GM19240 (cell line): Measurements from ENCODE around the gene CTNND2.

Experiments
- DNase-seq: peaks from one replicate; pipeline ENCODE4 v3.0.0; 2011; ENCODE audit warnings: low spot score; ENCODE audit not compliant: insufficient read length

Gene CTNND2

GRCh38 chr5:11266331-11266730 is 637.9 kb downstream of the CTNND2 start:
- no peak for DNase-seq

- no peak for DNase-seq
Observed at GRCh38 chr5:11261241-11261640, 643.0 kb downstream of the CTNND2 start.

GRCh38 chr5:11258001-11258400 is 646.2 kb downstream of the CTNND2 start:
- no peak for DNase-seq

DNA sequence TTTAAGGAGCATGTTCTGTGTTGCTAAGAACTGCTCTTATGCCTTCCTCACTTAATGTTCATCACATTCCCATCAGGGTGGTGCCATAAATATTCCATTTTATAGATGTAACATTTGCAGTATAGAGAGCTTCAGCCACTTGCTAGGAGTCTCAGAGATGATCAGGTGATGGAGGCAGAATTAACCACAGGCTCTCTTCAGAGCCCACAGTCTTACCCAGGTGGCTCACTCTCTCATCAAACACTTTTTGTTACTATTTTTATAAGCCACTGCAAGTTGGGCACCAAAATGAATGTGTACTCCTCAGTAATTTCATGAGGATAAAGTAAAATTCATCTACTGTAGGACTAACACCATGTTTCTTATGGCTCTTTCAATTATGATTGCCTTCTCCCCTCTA is 651.7 kb downstream of the CTNND2 start:
- no peak for DNase-seq

DNA sequence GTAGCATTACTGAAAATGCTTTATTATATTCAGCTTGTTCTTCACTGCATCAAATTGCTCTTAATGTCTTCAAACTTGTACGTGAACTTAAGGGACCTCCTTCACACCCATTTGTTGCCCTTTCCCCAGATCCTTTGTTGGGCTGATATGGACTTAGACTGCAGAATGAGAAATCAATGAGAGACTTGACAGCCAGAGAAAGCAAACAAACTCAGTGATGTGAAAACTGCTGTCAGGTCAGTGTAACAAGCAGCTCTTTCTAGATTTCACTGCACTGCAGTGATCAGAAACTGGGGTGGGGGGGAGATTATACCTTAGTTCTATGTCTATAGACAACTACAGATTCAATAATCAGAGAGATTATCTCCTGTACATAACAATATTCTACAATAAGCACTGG is 652.2 kb downstream of the CTNND2 start:
- no peak for DNase-seq

DNA sequence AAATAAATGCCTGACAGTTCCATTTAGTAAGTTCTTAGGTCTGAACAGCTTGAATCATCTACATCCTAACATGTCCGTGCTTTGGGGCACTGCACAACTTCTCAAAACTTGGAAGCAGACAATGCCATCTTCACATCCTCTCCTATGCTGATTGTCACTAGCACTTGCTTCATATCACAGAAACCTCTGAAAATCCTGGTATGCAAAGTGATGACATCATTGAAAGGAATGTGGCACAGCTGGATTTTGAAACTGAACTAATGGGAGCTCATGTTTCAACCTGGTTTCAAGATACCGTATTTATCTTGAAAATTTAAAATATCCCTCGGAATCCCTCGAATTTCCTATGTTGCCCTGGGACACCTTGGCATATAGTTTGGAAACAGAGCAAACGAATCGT is 653.0 kb downstream of the CTNND2 start:
- no peak for DNase-seq

- no peak for DNase-seq
Observed at GRCh38 chr5:11248966-11249365, 655.3 kb downstream of the CTNND2 start.

GRCh38 chr5:11247224-11247623 is 657.0 kb downstream of the CTNND2 start:
- DNase-seq, result no peak

DNA sequence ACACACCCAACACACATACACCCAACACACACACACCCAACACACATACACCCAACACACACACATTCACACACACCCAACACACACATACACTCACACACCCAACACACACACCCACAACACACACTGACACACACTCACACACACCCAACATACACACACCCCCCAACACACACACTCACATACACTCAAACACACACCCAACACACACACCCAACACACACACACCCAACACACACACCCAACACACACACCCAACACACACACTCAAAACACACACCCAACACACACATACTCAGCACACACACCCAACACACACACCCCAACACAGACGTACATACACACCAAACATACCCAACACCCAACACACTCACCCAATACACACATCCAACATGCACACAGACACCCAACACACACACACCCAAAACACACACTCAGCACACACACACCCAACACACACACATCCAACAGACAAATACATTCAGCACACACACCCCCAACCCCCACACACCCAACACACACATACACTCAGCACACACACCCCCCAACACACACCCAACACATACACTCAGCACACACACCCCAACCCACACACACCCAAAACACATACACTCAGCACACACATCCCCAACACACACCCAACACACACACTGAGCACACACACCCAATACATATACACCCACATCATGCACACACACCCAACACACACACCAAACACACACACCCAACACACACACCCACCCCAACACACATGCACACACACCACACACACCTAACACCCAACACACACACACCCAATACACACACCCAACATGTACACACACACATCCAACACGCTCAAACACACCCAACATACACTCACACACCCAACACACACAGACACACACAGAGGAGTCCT is 663.7 kb downstream of the CTNND2 start:
- no peak for DNase-seq

- DNase-seq, result no peak
Observed at GRCh38 chr5:11239261-11240015, 664.8 kb downstream of the CTNND2 start.

DNA sequence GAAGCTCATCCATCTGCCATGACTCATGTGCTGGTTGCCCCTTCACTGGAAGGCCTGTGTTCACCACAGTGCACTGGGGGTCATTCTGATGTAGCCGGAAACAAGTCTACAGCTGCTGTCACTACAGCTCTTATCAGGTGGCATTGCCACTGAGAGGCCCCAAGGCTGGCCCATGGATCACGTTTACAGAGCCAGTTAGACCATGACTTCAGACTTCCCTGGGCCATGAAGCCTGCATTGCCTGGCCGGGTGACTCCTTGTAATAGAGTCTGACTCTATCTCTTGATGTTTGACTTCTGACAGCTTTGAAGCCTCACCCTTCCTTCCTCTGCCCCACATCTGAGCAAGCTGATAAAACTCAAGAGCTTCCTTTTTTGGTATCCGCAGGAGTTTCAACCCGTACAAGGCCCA is 669.7 kb downstream of the CTNND2 start:
- no peak for DNase-seq

- no peak for DNase-seq
Observed at GRCh38 chr5:11230890-11231289, 673.4 kb downstream of the CTNND2 start.

- DNase-seq, result no peak
Observed at GRCh38 chr5:11227064-11227463, 677.2 kb downstream of the CTNND2 start.

- DNase-seq, result no peak
Observed at GRCh38 chr5:11224436-11225187, 679.6 kb downstream of the CTNND2 start.

DNA sequence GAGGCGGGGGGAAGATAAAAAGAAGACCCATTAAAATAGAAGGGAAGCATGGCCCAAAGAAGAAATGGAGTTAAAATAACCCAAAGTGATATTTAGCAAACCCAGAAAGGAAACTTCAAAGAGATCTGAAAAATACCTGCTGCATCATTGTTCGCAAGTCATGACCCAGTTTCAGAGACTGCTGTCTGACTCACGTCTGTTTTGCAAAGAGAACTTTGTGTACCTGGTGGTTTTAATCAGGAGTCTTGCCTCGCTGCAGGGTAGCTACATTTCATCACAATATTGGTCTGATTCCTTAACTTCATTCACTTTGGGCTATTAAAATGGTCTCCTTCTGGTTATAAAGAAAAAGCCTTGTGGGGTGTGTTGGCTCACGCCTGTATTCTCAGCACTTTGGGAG is 682.1 kb downstream of the CTNND2 start:
- DNase-seq, result no peak

DNA sequence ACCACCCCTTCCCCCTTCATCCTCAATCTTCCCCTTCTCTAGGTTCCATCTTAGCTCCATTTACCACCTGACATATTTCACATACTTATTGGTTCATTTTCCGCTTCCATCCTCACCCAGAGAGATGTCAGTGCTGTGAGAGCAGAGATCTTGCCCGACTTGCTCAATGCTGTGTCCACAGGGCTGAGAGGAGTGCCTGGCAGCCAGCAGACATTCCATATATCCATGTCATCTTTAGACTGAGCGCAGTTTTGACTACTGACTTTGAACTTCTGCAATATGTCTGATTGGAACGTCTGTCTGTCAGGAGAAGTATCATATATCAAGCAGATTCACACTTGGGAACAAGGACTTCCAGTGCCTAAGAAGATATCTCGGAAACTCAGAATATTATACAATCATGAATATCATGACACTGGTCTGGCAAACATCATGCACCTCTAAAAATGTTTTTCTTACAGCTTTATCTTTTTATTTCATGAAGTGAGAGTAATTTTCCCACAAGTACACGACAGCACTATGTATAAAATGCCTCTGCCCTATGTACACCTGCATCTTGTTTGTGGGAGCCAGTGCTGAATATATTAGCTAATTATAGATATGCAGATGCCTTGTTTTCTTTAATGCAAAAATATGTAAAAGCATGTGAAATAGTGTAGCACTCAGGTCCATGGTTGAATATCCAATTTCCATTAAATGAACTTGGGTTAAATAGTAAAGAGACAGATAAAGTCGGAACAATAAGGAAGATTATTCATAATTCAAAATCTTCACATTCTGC is 689.2 kb downstream of the CTNND2 start:
- no peak for DNase-seq

GRCh38 chr5:11212706-11213105 is 691.5 kb downstream of the CTNND2 start:
- DNase-seq, result no peak

GRCh38 chr5:11197726-11198125 is 706.5 kb downstream of the CTNND2 start:
- no peak for DNase-seq

DNA sequence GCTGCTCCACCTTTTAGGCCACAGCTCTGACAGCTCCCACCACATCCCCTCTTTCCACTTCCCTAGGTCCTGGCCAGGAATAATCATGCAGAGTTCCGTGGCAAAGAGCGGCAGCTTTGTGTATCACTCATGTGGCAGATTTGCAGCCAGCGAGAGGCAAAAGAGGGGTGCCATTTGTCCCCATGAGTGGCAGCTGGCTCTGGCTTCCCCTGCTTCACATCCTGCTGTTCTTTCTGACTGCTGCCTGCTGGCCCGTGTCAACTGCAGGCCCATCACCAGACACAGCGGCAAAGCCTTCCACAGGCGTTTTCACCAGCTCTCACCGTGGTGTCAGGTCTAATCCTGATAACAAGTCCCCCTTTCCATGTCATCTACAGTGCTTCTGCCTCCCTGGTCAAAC is 712.6 kb downstream of the CTNND2 start:
- no peak for DNase-seq

DNA sequence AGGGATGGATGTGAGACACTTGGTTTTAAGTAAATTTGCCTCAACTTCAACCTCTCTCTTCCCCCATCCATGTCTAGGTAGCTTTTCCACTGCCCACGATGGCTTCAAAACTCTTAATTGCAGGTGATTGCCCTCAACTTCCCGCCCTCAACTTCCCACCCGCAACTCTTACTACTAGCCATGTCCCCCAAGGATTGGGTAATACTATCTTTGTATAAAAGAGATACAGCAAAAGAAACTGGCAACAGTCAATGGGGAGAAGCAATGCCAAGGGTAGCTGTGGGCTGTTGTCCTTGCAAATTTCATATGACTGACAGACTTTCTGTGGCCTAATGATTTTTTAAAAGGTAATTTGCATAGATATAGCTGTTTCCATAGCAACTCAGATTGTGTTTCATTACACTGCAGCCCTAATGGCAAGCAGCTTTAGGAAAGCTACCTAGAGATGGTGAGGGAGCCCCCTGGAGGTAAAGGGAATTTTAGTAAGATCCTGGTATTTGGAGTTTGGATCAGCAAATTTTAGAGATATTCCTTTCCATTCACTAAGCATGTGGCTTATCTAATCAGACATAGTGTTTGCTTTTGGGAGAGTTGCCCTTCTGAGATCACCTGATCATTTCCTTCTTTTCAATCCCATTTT is 721.7 kb downstream of the CTNND2 start:
- no peak for DNase-seq

DNA sequence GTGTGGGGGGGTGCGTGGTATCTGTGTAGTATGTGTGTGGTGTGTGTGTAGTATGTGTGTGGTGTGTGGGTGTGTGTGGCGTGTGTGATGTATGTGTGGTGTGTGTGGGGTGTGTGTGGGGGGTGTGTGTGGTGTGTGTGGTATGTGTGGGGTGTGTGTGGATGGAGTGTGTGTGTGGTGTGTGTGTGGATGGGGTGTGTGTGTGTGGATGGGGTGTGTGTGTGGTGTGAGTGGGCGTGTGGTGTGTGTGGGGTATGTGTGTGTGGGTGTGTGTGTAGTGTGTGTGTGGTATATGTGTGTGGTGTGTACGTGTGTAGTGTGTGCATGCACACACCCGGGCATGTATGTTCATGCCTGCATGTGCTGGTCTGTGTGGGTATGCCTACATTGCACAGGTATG is 722.3 kb downstream of the CTNND2 start:
- no peak for DNase-seq
